ENCODE results near the gene MEGF10. TPM values are rescaled to one million over a fixed set of nuclear protein-coding genes. Genes with fewer than 3 reads are reported as not detected.
A peak's percentile ranks its signal among the peaks of the same experiment; 100 is the strongest.

MEGF10 gene
- total RNA-seq = not detected in 2 replicates
- total RNA-seq (2013) = 0.98 TPM
- not detected in 2 replicates for polyA plus RNA-seq
- polyA minus RNA-seq = not detected in 2 replicates

GRCh38 chr5:127290019-127290945 is at the start of gene MEGF10:
TSS of gene MEGF10 (plus strand) at chr5:127290796. CDS start at chr5:127331309, 40,513 bp downstream.
- ATAC-seq (ENCODE audit: low read depth) (no peak), DNase-seq (peak; percentile 20)
- H3K4me2 ChIP-seq (replicated peaks; ENCODE audit: low read depth, low read length, poor library complexity, severe bottlenecking) = peak within 1 kb of the TSS; percentile 58
- no peaks in the 10 kb centered on the region for H4K20me1 ChIP-seq (ENCODE audit: control insufficient read depth, insufficient read depth, low read length, poor library complexity, severe bottlenecking)
- H3K4me1 ChIP-seq (ENCODE audit: control insufficient read depth in 2 of 2, insufficient read depth in 2 of 2, low read length in 2 of 2) = peaks cover 7 to 11% of the 10 kb centered on the region in 2 donors
- ChIA-PET POLR2A (no interaction called here), CTCF (no interaction called here)
- Mint-ChIP-seq H3K27ac (no peak within 1 kb of the TSS), H3K4me3 (peak within 1 kb of the TSS; percentile 52), H3K27me3 (peaks cover 72% of the 10 kb centered on the region), H3K9me3 (ENCODE audit: insufficient read depth) (peaks cover 8% of the 10 kb centered on the region), H3K4me1 (peaks cover 17% of the 10 kb centered on the region)
- H2AFZ ChIP-seq (ENCODE audit: insufficient read depth, low read depth, low read length, poor library complexity, severe bottlenecking) = peak within 1 kb of the TSS; percentile 14
- H3K4me3 ChIP-seq (ENCODE audit: control extremely low read depth in 1 of 5, extremely low read depth in 1 of 5, insufficient read depth in 1 of 5, low read depth in 2 of 5, low read length in 4 of 5) = peak within 1 kb of the TSS in 1 of 5 experiments; percentile 6
- TF ChIP-seq CTCF (IDR thresholded peaks at IDR 0.05) (peak; percentile 15), EZH2 (IDR thresholded peaks at IDR 0.05; ENCODE audit: borderline replicate concordance, insufficient read depth, low read depth, low read length, poor library complexity, severe bottlenecking) (no peak)
- intact Hi-C loops (cut with micrococcal nuclease) = no loop called here
- no peak within 1 kb of the TSS for H3K27ac ChIP-seq (ENCODE audit: low read length in 2 of 2)
- peaks cover 1 to 6% (median 4%) of the 10 kb centered on the region in 3 donors for H3K9me3 ChIP-seq (ENCODE audit: control extremely low read depth in 1 of 3, control insufficient read depth in 2 of 3, insufficient read depth in 1 of 3, low read length in 2 of 3)
- peaks cover 0 to 39% (median 25%) of the 10 kb centered on the region in 4 experiments for H3K27me3 ChIP-seq (replicated peaks in 1 of 4; ENCODE audit: control extremely low read depth in 1 of 4, control insufficient read depth in 3 of 4, insufficient read depth in 4 of 4, low read length in 3 of 4)
- H3K9ac ChIP-seq (ENCODE audit: low read length) = peak within 1 kb of the TSS; percentile 15
- H3K36me3 ChIP-seq (replicated peaks in 1 of 2; ENCODE audit: control extremely low read depth in 1 of 2, control insufficient read depth in 1 of 2, extremely low read depth in 1 of 2, insufficient read depth in 2 of 2, low read length in 1 of 2) = no peaks in the 10 kb centered on the region
- WGBS (ENCODE audit: insufficient coverage) = 5% methylated on average over 61 of the region's 61 CpGs
- no peaks in the 10 kb centered on the region for H3K79me2 ChIP-seq (ENCODE audit: control insufficient read depth, insufficient read depth, low read length)

GRCh38 chr5:127243011-127243410 is 47.6 kb upstream of the MEGF10 start:
- Mint-ChIP-seq H3K4me3 (no peak overlapping the region), H3K27me3 (peaks cover 23% of the 10 kb centered on the region), H3K9me3 (ENCODE audit: insufficient read depth) (peaks cover 9% of the 10 kb centered on the region), H3K27ac (no peak overlapping the region), H3K4me1 (no peaks in the 10 kb centered on the region)
- Histone ChIP-seq H3K4me2 (replicated peaks; ENCODE audit: low read depth, low read length, poor library complexity, severe bottlenecking) (no peak overlapping the region), H3K79me2 (ENCODE audit: control insufficient read depth, insufficient read depth, low read length) (no peaks in the 10 kb centered on the region), H3K36me3 (replicated peaks in 1 of 2; ENCODE audit: control extremely low read depth in 1 of 2, control insufficient read depth in 1 of 2, extremely low read depth in 1 of 2, insufficient read depth in 2 of 2, low read length in 1 of 2) (no peaks in the 10 kb centered on the region), H3K9me3 (ENCODE audit: control extremely low read depth in 1 of 3, control insufficient read depth in 2 of 3, insufficient read depth in 1 of 3, low read length in 2 of 3) (peaks cover 0 to 1% (median 0%) of the 10 kb centered on the region in 3 donors), H3K4me1 (ENCODE audit: control insufficient read depth in 2 of 2, insufficient read depth in 2 of 2, low read length in 2 of 2) (no peaks in the 10 kb centered on the region), H3K9ac (ENCODE audit: low read length) (no peak overlapping the region), H3K4me3 (ENCODE audit: control extremely low read depth in 1 of 5, extremely low read depth in 1 of 5, insufficient read depth in 1 of 5, low read depth in 2 of 5, low read length in 4 of 5) (no peak overlapping the region), H3K27ac (ENCODE audit: low read length in 2 of 2) (no peak overlapping the region), H3K27me3 (replicated peaks in 1 of 4; ENCODE audit: control extremely low read depth in 1 of 4, control insufficient read depth in 3 of 4, insufficient read depth in 4 of 4, low read length in 3 of 4) (peaks cover 0 to 8% (median 1%) of the 10 kb centered on the region in 4 experiments), H4K20me1 (ENCODE audit: control insufficient read depth, insufficient read depth, low read length, poor library complexity, severe bottlenecking) (no peaks in the 10 kb centered on the region), H2AFZ (ENCODE audit: insufficient read depth, low read depth, low read length, poor library complexity, severe bottlenecking) (no peak overlapping the region)
- DNase-seq = no peak
- ChIA-PET CTCF (no interaction called here), POLR2A (no interaction called here)
- TF ChIP-seq EZH2 (IDR thresholded peaks at IDR 0.05; ENCODE audit: borderline replicate concordance, insufficient read depth, low read depth, low read length, poor library complexity, severe bottlenecking) = no peak
- no peak for TF ChIP-seq CTCF (IDR thresholded peaks at IDR 0.05)
- intact Hi-C loops (cut with micrococcal nuclease) = no loop called here
- WGBS (ENCODE audit: insufficient coverage) = no CpG with 5 or more reads among the region's 1 CpG
- no peak for ATAC-seq (ENCODE audit: low read depth)
